Testis (tissue), 3 donors: ENCODE results near the gene ZNF217. TPM values are rescaled to one million over a fixed set of nuclear protein-coding genes. Genes with fewer than 3 reads are reported as not detected.
"Not testable (repeated sequence)": the region's sequence is repeated elsewhere in the genome, so short reads cannot be mapped to it uniquely, and the experiment has no call there.

Source experiments
- DNase-seq: peaks from one replicate; pipeline ENCODE4 v3.0.0-alpha.2; 2019
- H3K27ac ChIP-seq, 2 donors: fragments of 200-600 bp; sonication (generic); one replicate each; pipeline ENCODE4 v1.5.1; 2019
- H3K27me3 ChIP-seq: fragments of 200-600 bp; sonication (generic); one replicate; pipeline ENCODE4 v1.5.1; 2019
- H3K36me3 ChIP-seq: fragments of 200-600 bp; sonication (generic); one replicate; pipeline ENCODE4 v1.5.1; 2017; ENCODE audit warnings: low read depth; ENCODE audit errors: missing control alignments
- H3K4me1 ChIP-seq: fragments of 200-600 bp; sonication (generic); one replicate; pipeline ENCODE4 v1.5.1; 2019
- H3K4me3 ChIP-seq, 2 donors: fragments of 200-600 bp; sonication (generic); one replicate each; pipeline ENCODE4 v1.5.1; 2017 to 2019
- H3K9me3 ChIP-seq: fragments of 200-600 bp; sonication (generic); one replicate; pipeline ENCODE4 v1.5.1; 2017
- CTCF ChIP-seq, 3 experiments: fragments of 450-650 bp in 2 of 3; fragments of 200-600 bp in 1 of 3; sonication (generic) in 1 of 3; IDR thresholded peaks; one replicate each; pipeline ENCODE4 v1.5.1; 2016 to 2019; ENCODE audit warnings: antibody characterized with exemption in 3 of 3, mild to moderate bottlenecking in 2 of 3, moderate library complexity in 1 of 3
- POLR2A ChIP-seq: fragments of 450-650 bp; IDR thresholded peaks from one replicate; pipeline ENCODE4 v1.6.1; 2017; ENCODE audit warnings: antibody characterized with exemption, mild to moderate bottlenecking, moderate library complexity
- WGBS, 2 donors: methylation state at CpG; one replicate each; pipeline ENCODE4 v1.1.5; 2018; 5-methylcytosine and 5-hydroxymethylcytosine counted together
- intact Hi-C: fragments of 100-400 bp; cut with DNase I; formaldehyde crosslinking; loops from one replicate; pipeline ENCODE4 v1.15.1; 2023; ENCODE audit warnings: low total_unique reads
- polyA plus RNA-seq: library from polyadenylated mRNA; stranded (reverse); fragments of 350-450 nt; fragmentation: Illumina TruSeq; extraction: RNeasy Lipid Tissue Mini Kit (QIAGEN cat#74804); gene quantifications from one replicate; pipeline ENCODE4 v1.2.3, GENCODE V29; 2014; ENCODE audit warnings: low read depth, low replicate concordance; ENCODE audit not compliant: insufficient read depth
- total RNA-seq, 2 donors: library from RNA; depleted of rRNA; stranded (reverse); fragments of >200 nt; gene quantifications; one replicate each; pipeline ENCODE4 v1.2.3, GENCODE V29; 2016

The ZNF217 gene
- total and polyA plus RNA-seq, 3 donors from 2014 or later: 47.3 to 61.2 (median 48.6) TPM

- WGBS, 2 donors: 74 to 96% methylated on average over 4 to 5 of the region's 5 CpGs
Observed at GRCh38 chr20:53629436-53629835, 35.8 kb upstream of the ZNF217 start.

GRCh38 chr20:53628758-53629157 is 35.1 kb upstream of the ZNF217 start:
- H3K36me3 ChIP-seq, DNase-seq, H3K9me3 ChIP-seq, H3K27ac ChIP-seq, H3K27me3 ChIP-seq, H3K4me3 ChIP-seq, intact Hi-C loops, H3K4me1 ChIP-seq: not testable (repeated sequence)
- 95 to 96% methylated on average over 6 of the region's 6 CpGs for WGBS, 2 donors

More at GRCh38 chr20:53629436-53629835, 35.8 kb upstream of the ZNF217 start:
- TF ChIP-seq POLR2A: no peak
- TF ChIP-seq CTCF (IDR thresholded peaks at IDR 0.05): no peak
- Histone ChIP-seq H3K27me3 (no peaks in the 10 kb centered on the region), H3K36me3 (no peaks in the 10 kb centered on the region), H3K9me3 (no peaks in the 10 kb centered on the region), H3K27ac (no peak overlapping the region), H3K4me1 (no peaks in the 10 kb centered on the region), H3K4me3 (no peak overlapping the region)
- DNase-seq: no peak
- intact Hi-C loops: no loop called here

DNA sequence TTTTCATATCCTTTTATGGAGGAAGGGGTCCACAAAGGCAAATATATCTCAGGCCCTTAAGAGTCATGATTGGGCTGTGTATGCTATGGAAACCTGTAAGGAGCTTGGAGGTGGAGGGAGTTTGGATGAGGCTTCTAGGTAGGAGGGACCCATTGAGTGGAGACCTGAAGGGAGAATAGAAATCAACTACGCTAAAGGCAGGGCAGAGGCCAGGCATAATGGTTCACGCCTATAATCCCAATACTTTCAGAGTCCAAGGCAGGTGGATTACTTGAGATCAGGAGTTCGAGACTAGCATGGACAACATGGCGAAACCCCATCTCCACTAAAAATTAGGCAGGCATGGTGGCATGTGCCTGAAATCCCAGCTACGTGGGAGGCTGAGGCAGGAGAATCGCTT is 34.4 kb upstream of the ZNF217 start:
- DNase-seq: no peak
- H3K27me3 ChIP-seq: no peaks in the 10 kb centered on the region
- peaks cover 5% of the 10 kb centered on the region for H3K4me1 ChIP-seq
- TF ChIP-seq CTCF (IDR thresholded peaks at IDR 0.05) (no peak), POLR2A (no peak)
- no peaks in the 10 kb centered on the region for H3K36me3 ChIP-seq
- H3K9me3 ChIP-seq: no peaks in the 10 kb centered on the region
- H3K27ac ChIP-seq: no peak overlapping the region
- 92 to 98% methylated on average over 6 of the region's 6 CpGs for WGBS, 2 donors
- intact Hi-C loops: no loop called here
- no peak overlapping the region for H3K4me3 ChIP-seq

- intact Hi-C loops, DNase-seq: not testable (repeated sequence)
Observed at GRCh38 chr20:53627001-53627400, 33.4 kb upstream of the ZNF217 start.

DNA sequence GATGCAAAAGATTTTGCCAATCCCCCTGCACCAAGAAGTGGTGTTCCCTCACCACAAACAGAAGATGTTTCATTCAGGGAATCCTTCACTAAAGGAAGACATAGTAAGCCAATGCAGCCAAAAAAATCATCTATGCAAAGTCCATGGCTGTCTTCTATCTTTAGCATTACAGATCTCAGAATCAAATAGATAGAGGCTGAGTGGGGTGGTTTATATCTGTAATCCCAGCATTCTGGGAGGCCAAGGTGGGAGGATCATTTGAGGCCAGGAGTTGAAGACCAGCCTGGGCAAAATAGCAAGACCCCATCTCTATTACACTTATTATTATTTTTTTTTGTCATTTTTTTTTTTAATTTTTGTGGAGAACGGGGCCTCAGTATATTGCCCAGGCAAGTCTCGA is 32.9 kb upstream of the ZNF217 start:
- TF ChIP-seq CTCF (IDR thresholded peaks at IDR 0.05) (no peak), POLR2A (no peak)
- Histone ChIP-seq H3K27me3 (no peaks in the 10 kb centered on the region), H3K36me3 (no peaks in the 10 kb centered on the region), H3K27ac (no peak overlapping the region), H3K9me3 (no peaks in the 10 kb centered on the region), H3K4me3 (no peak overlapping the region), H3K4me1 (peaks cover 20% of the 10 kb centered on the region)
- WGBS, 2 donors: 94 to 95% methylated on average over 2 of the region's 2 CpGs
- intact Hi-C loops: no loop called here
- DNase-seq: no peak

More at GRCh38 chr20:53627001-53627400, 33.4 kb upstream of the ZNF217 start:
- H3K27me3 ChIP-seq, H3K4me3 ChIP-seq, H3K27ac ChIP-seq, H3K9me3 ChIP-seq, H3K36me3 ChIP-seq: not testable (repeated sequence)
- H3K4me1 ChIP-seq: peaks cover 15% of the 10 kb centered on the region
- WGBS, 2 donors: 97 to 98% methylated on average over 10 of the region's 10 CpGs

DNA sequence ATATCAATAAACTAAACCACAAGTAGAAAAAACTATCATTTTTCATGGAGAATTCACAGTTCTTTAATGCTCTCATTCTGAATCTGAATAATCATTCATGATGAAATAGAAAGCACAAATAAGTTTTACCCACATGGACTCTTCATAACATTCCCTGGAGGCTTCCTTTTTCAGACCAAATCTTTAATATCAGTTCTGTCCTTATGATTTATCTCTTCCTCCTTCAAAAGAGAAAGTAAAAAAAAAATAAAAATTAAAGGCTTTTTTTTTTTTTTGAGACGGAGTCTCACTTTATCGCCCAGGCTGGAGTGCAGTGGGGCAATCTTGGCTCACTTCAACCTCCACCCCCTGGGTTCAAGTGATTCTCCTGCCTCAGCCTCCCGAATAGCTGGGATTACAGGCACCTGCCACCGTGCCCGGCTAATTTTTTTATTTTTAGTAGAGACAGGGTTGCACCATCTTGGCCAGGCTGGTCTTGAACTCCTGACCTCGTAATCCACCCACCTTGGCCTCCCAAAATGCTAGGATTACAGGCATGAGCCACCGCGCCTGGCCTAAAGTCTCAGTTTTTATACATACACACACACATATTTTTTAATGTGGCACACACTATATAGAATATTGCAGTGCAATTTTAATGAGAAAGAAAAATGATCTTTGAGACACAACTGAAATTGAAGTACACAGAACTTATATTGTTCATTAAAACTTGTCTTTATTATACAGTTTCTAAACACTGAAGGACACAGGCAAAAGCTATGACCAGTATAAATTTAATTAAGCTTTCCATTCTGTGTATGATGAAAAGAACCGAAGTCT is 31.9 kb upstream of the ZNF217 start:
- Histone ChIP-seq H3K4me3 (no peak overlapping the region), H3K4me1 (peaks cover 28% of the 10 kb centered on the region), H3K36me3 (no peaks in the 10 kb centered on the region), H3K9me3 (no peaks in the 10 kb centered on the region), H3K27ac (no peak overlapping the region), H3K27me3 (no peaks in the 10 kb centered on the region)
- no peak for DNase-seq
- 82 to 83% methylated on average over 9 of the region's 9 CpGs for WGBS, 2 donors
- TF ChIP-seq POLR2A (no peak), CTCF (IDR thresholded peaks at IDR 0.05) (no peak)
- intact Hi-C loops: no loop called here

- H3K9me3 ChIP-seq, H3K36me3 ChIP-seq, H3K27me3 ChIP-seq, DNase-seq, H3K4me3 ChIP-seq, intact Hi-C loops: not testable (repeated sequence)
- Histone ChIP-seq H3K27ac (peak overlapping the region in 1 of 2 donors; percentile 94), H3K4me1 (peaks cover 28% of the 10 kb centered on the region)
- 66 to 70% methylated on average over 7 of the region's 7 CpGs for WGBS, 2 donors
Observed at GRCh38 chr20:53624927-53625250, 31.2 kb upstream of the ZNF217 start.
